Measurements from ENCODE around the gene TNFRSF25.
A peak's percentile ranks its signal among the peaks of the same experiment; 100 is the strongest.

Gene TNFRSF25

GRCh38 chr1:6419804-6420453 is 46.0 kb downstream of the TNFRSF25 start, which contains the start of gene HES2:
Gene HES2 (minus strand): TSS chr1:6419919. CDS start chr1:6419820, 99 bp downstream.
- DNase-seq (ENCODE audit: low read depth in 4 of 4, low spot score in 1 of 4) = no peak

GRCh38 chr1:6419397-6419803 is 46.6 kb downstream of the TNFRSF25 start:
- no peak for DNase-seq (ENCODE audit: low read depth in 4 of 4, low spot score in 1 of 4)

- DNase-seq (ENCODE audit: low read depth in 4 of 4, low spot score in 1 of 4) = no peak
Measured at GRCh38 chr1:6418668-6419396, 47.1 kb downstream of the TNFRSF25 start.

- no peak for DNase-seq (ENCODE audit: low read depth in 4 of 4, low spot score in 1 of 4)
Measured at GRCh38 chr1:6417961-6418667, 47.9 kb downstream of the TNFRSF25 start.

GRCh38 chr1:6416906-6417305 is 49.1 kb downstream of the TNFRSF25 start:
- no peak for DNase-seq (ENCODE audit: low read depth in 4 of 4, low spot score in 1 of 4)

GRCh38 chr1:6416295-6416656 is 49.7 kb downstream of the TNFRSF25 start:
- DNase-seq (ENCODE audit: low read depth in 4 of 4, low spot score in 1 of 4) = no peak

GRCh38 chr1:6414881-6415626 is 50.9 kb downstream of the TNFRSF25 start:
- DNase-seq (ENCODE audit: low read depth in 4 of 4, low spot score in 1 of 4) = no peak

- DNase-seq (ENCODE audit: low read depth in 4 of 4, low spot score in 1 of 4) = peak in 2 of 4 experiments; percentile 28 to 32
Measured at GRCh38 chr1:6414443-6414844, 51.5 kb downstream of the TNFRSF25 start.

- DNase-seq (ENCODE audit: low read depth in 4 of 4, low spot score in 1 of 4) = no peak
Measured at GRCh38 chr1:6412896-6413295, 53.1 kb downstream of the TNFRSF25 start.
